ENCODE data around the gene FLOT1. TPM values are rescaled to one million over a fixed set of nuclear protein-coding genes. Genes with fewer than 3 reads are reported as not detected.
A peak's percentile ranks its signal among the peaks of the same experiment; 100 is the strongest.
"Not testable (repeated sequence)": the region's sequence is repeated elsewhere in the genome, so short reads cannot be mapped to it uniquely, and the experiment has no call there.

Gene FLOT1
- total RNA-seq, 1 donor from 2014 or later: 252 TPM

DNA sequence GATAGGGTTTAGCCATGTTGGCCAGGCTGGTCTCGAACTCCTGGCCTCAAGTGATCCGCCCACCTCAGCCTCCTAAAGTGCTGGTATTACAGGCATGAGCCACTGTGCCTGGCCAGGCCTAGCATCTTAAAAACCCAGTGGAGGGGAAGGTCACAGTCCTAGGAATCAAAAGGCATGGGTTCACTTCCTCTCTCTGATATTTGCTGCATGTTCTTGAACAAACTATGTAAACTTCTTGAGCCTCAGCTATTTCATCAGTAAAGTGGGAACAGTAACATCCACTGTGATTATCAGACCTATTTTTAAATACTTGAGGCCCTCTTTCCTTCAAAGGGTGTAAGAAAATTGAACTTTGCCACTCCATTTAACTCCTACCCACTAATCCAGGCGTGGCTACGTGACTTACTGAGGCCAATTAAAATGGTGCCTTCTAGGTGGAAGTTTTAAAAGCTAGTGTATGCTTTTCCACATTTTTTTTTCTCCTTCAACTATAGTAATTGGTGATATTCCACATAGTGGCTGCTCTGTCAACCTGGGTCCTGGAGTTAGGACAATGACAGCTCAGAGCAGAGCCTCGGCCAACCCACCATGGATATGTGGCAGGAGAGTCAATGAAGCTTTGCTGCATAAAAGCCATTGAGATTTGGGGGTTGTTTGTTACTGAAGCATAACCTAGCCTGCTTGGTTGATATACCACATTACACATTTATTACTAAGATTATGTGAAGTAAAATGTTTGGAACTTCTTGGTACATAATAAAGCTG, 34.1 kb upstream of the FLOT1 start:
- Mint-ChIP-seq H3K36me3 (ENCODE audit: low read depth) (peaks cover 12% of the 10 kb centered on the region), H3K4me1 (ENCODE audit: low read depth) (peaks cover 70% of the 10 kb centered on the region), H3K27ac (peak overlapping the region; percentile 75), H3K9me3 (peaks cover 8% of the 10 kb centered on the region), H3K4me3 (no peak overlapping the region), H3K27me3 (ENCODE audit: insufficient read depth) (no peaks in the 10 kb centered on the region)
- no peak for DNase-seq (ENCODE audit: low spot score)
- intact Hi-C loops (cut with micrococcal nuclease): no loop called here

DNA sequence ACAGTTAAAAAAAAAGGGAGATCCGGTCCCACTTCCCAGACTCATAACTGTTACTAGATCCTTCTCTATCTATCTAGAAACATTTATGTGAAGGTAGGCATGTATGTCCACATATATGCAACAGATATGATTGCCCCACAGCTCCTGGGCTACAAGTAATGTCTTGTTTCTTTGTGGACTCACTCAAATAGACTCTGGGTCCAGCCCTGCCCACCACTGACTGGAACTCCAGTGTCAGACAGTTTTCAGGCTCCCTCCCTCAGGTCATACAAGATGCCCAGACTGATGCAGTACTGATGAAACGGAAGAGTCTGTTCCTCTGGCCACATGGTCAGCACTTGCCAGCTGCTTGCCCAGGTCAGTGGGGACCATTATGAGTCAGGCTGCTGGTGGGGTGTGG, 32.6 kb upstream of the FLOT1 start:
- peaks cover 11% of the 10 kb centered on the region for H3K36me3 Mint-ChIP-seq (ENCODE audit: low read depth)
- H3K4me3 Mint-ChIP-seq: no peak overlapping the region
- peak overlapping the region; percentile 47 for H3K27ac Mint-ChIP-seq
- peaks cover 8% of the 10 kb centered on the region for H3K9me3 Mint-ChIP-seq
- intact Hi-C loops (cut with micrococcal nuclease): no loop called here
- no peak for DNase-seq (ENCODE audit: low spot score)
- H3K27me3 Mint-ChIP-seq (ENCODE audit: insufficient read depth): no peaks in the 10 kb centered on the region
- H3K4me1 Mint-ChIP-seq (ENCODE audit: low read depth): peaks cover 66% of the 10 kb centered on the region

DNA sequence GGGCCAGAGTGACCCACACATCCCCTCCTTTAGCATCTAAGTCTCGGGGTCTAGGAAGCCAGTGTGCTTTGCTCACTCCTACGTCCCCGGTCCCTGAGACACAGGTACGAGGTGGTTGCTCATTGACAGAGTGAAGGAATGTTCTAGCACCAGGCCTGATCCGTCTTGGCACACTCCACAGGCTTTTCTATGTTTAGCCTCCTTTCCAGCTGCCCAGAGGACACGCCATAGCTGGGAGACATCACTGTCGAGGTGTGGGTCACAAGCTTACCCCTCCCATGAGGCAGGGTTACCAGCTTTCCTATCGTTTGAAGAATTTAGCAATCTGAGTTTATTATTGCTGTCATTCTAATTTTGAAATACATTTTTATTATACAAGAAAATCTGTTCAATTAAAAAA, 32.2 kb upstream of the FLOT1 start:
- no peak for DNase-seq (ENCODE audit: low spot score)
- Mint-ChIP-seq H3K36me3 (ENCODE audit: low read depth) (peaks cover 11% of the 10 kb centered on the region), H3K4me1 (ENCODE audit: low read depth) (peaks cover 66% of the 10 kb centered on the region)

GRCh38 chr6:30770592-30770991, 28.1 kb upstream of the FLOT1 start:
- Mint-ChIP-seq H3K4me1 (ENCODE audit: low read depth) (peaks cover 70% of the 10 kb centered on the region), H3K4me3 (no peak overlapping the region), H3K27ac (peak overlapping the region; percentile 96), H3K27me3 (ENCODE audit: insufficient read depth) (no peaks in the 10 kb centered on the region), H3K9me3 (peaks cover 8% of the 10 kb centered on the region), H3K36me3 (ENCODE audit: low read depth) (peaks cover 10% of the 10 kb centered on the region)
- DNase-seq (ENCODE audit: low spot score): no peak
- intact Hi-C loops (cut with micrococcal nuclease): no loop called here

More for the DNA sequence above, 32.2 kb upstream of the FLOT1 start:
- no peak overlapping the region for H3K4me3 Mint-ChIP-seq
- no peak overlapping the region for H3K27ac Mint-ChIP-seq
- intact Hi-C loops (cut with micrococcal nuclease): no loop called here
- H3K27me3 Mint-ChIP-seq (ENCODE audit: insufficient read depth): no peaks in the 10 kb centered on the region
- peaks cover 8% of the 10 kb centered on the region for H3K9me3 Mint-ChIP-seq

DNA sequence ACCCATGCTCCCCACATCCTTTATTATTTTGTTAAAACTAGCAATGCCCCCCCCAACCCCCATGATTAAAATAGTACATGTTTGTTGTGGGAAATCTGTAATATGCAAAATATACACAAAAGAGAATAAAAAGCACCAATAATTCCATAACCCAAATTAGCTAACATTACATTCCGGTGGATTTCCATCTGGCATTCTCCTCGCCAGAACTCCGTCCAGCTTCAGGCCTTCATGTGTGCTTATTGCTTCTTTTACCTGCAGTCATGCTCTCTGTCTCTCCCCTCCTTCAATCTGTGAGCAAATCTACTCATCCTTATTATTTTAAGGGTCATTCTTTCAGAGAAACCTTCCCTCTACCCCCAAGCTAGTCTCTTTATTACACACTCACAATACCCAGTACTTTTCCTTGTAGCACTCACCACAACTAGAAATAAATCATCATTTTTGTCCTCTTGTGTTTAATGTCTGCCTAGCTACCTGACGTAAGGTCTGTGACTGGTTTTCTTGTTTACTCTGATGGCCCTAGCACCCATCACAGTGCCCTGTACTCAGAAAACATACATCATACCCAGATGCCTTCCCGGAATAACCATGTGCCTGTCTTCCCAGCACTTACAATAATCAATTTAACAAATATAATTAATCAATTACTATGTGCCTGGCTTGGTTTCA, 27.5 kb upstream of the FLOT1 start:
- Mint-ChIP-seq H3K27me3 (ENCODE audit: insufficient read depth) (no peaks in the 10 kb centered on the region), H3K27ac (peak overlapping the region; percentile 96), H3K4me1 (ENCODE audit: low read depth) (peaks cover 70% of the 10 kb centered on the region), H3K4me3 (peak overlapping the region; percentile 52), H3K9me3 (peaks cover 8% of the 10 kb centered on the region), H3K36me3 (ENCODE audit: low read depth) (peaks cover 10% of the 10 kb centered on the region)
- no peak for DNase-seq (ENCODE audit: low spot score)
- intact Hi-C loops (cut with micrococcal nuclease): loop anchor here (1.0 kb wide), 9 partner anchors 8 to 107 kb away; partner anchors contain the start of gene IER3

DNA sequence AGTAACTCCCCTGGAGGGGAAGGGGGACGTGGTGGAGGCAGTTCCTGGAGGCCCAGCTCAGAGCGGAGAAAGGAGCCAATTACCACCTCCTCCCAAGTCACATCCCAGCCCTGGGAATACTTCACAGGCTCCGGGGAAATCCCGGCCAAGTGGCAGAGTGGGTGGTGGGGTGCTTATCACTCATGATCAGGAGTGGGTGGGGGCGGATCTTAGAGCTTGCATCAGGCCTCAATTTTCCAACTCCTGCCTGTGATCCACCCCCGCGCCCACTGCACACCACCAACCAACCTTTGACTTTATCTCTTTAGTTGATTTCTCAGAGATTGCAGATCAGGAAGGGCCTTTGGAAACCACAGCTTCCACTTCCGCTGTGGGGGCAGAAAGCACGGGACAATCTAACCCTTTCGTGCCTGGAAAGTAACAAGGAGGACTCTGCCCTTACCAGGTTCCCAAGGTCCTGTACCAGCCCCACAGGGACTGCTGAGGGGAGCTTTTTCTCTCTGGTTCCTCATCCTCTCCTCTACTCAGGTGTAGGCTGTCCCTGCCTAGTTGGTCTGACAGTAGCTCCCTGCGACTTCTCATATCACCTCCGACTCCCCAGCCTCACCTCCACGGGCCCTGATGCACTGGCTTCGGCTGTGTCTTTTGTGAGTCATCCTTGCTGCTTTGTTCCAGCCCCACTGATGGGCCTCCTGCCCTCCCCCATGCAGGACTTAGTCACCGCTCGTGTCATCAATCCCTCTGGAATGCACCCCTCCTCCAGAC, 26.8 kb upstream of the FLOT1 start:
- Mint-ChIP-seq H3K4me3 (peak overlapping the region; percentile 52), H3K9me3 (peaks cover 8% of the 10 kb centered on the region), H3K4me1 (ENCODE audit: low read depth) (peaks cover 73% of the 10 kb centered on the region), H3K27ac (peak overlapping the region; percentile 96), H3K27me3 (ENCODE audit: insufficient read depth) (no peaks in the 10 kb centered on the region), H3K36me3 (ENCODE audit: low read depth) (peaks cover 10% of the 10 kb centered on the region)
- intact Hi-C loops (cut with micrococcal nuclease): loop anchor here (1.0 kb wide), 9 partner anchors 9 to 108 kb away; partner anchors contain the start of gene IER3
- DNase-seq (ENCODE audit: low spot score): peak; percentile 69

GRCh38 chr6:30768634-30769087, 26.2 kb upstream of the FLOT1 start:
- Mint-ChIP-seq H3K27ac (peak overlapping the region; percentile 96), H3K36me3 (ENCODE audit: low read depth) (peaks cover 8% of the 10 kb centered on the region), H3K4me3 (peak overlapping the region; percentile 52), H3K27me3 (ENCODE audit: insufficient read depth) (peaks cover 1% of the 10 kb centered on the region), H3K4me1 (ENCODE audit: low read depth) (peaks cover 73% of the 10 kb centered on the region), H3K9me3 (peaks cover 8% of the 10 kb centered on the region)
- DNase-seq (ENCODE audit: low spot score): no peak
- intact Hi-C loops (cut with micrococcal nuclease): loop anchor here (1.0 kb wide), 9 partner anchors 10 to 109 kb away; partner anchors contain the start of gene IER3

- Mint-ChIP-seq H3K27ac (peak overlapping the region; percentile 92), H3K27me3 (ENCODE audit: insufficient read depth) (peaks cover 2% of the 10 kb centered on the region), H3K4me3 (peak overlapping the region; percentile 53), H3K9me3 (peaks cover 8% of the 10 kb centered on the region), H3K4me1 (ENCODE audit: low read depth) (peaks cover 76% of the 10 kb centered on the region), H3K36me3 (ENCODE audit: low read depth) (peaks cover 8% of the 10 kb centered on the region)
- DNase-seq (ENCODE audit: low spot score): no peak
- intact Hi-C loops (cut with micrococcal nuclease): loop anchor here (1.0 kb wide), 1 partner anchor 20 kb away; no protein-coding TSS in a partner anchor
Measured at GRCh38 chr6:30767944-30768301, 25.4 kb upstream of the FLOT1 start.

DNA sequence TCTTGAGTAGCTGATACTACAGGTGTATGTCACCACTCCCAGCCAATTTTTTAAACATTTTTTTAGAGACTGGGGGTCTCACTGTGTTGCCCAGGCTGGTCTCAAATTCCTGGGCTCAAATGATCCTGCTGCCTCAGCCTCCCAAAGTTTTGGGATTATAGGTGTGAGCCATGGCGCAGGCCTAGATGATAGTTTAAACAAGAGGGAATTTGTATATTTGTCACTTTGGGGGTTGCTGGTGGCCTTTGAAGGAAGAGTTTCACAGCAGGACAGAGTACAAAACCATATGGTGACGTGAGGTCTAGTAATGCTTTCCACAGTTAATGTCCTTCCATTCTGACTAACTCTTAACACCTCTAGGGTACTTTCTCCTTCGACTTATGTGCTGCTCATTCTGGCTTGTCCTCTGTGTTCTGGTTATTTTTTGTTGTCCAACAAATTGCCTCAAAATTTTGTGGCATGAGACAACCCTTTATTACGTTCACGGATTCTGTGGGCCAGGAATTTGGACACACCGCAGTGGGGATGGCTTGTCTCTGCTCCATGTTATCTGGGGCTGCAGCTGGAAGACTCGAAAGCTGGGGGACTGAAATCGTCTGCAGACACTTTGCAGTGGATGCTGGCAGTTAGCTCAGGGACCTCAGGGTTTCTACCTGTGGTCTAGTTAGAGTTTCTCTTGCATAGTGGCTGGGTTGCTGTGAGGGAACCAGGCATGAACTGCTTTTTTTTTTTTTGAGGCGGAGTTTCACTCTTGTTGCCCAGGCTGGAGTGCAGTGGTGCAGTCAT, 24.9 kb upstream of the FLOT1 start:
- no peak for DNase-seq (ENCODE audit: low spot score)
- Mint-ChIP-seq H3K4me1 (ENCODE audit: low read depth) (peaks cover 70% of the 10 kb centered on the region), H3K4me3 (peak overlapping the region; percentile 68), H3K27ac (peak overlapping the region; percentile 92), H3K36me3 (ENCODE audit: low read depth) (peaks cover 6% of the 10 kb centered on the region), H3K9me3 (peaks cover 2% of the 10 kb centered on the region), H3K27me3 (ENCODE audit: insufficient read depth) (peaks cover 2% of the 10 kb centered on the region)
- intact Hi-C loops (cut with micrococcal nuclease): loop anchor here (1.0 kb wide), 1 partner anchor 19 kb away; no protein-coding TSS in a partner anchor

DNA sequence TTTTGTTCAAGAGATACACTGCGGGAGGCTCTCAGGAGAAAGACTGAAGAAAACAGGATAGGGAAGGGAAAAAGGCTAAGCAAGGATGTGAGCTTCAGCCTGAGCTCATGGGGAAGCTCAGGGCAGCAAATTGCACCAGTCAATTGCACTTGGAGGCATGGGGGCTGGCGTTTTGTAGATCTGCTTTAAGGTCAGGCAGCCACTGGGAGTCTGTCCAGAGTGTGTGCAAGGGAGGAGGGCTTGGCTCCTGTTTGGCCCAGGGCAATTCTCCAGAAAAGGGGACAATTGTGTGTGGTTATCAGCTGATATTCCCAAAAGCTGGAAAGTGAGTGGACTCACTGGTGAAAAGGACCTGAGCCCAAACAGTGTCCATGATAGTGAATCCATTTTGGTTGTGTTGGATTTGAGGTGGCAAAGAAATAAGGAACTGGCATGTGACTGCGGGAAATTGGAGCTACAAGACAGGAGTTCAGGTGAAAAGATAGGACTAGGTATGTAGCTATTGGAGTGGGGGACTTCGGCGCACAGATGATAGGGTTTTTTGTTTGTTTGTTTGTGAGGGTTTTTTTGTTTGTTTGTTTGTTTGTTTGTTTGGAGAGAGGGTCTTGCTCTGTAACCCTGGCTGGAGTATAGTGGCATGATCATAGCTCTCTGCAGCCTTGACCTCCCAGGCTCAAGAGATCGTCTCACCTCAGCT, 24.1 kb upstream of the FLOT1 start:
- H3K27ac Mint-ChIP-seq: peak overlapping the region; percentile 92
- peaks cover 4% of the 10 kb centered on the region for H3K36me3 Mint-ChIP-seq (ENCODE audit: low read depth)
- no peak for DNase-seq (ENCODE audit: low spot score)
- H3K27me3 Mint-ChIP-seq (ENCODE audit: insufficient read depth): peaks cover 2% of the 10 kb centered on the region
- peaks cover 66% of the 10 kb centered on the region for H3K4me1 Mint-ChIP-seq (ENCODE audit: low read depth)
- no peaks in the 10 kb centered on the region for H3K9me3 Mint-ChIP-seq
- peak overlapping the region; percentile 68 for H3K4me3 Mint-ChIP-seq
- intact Hi-C loops (cut with micrococcal nuclease): loop anchor here (1.0 kb wide), 1 partner anchor 18 kb away; no protein-coding TSS in a partner anchor

- H3K36me3 Mint-ChIP-seq (ENCODE audit: low read depth); H3K27me3 Mint-ChIP-seq (ENCODE audit: insufficient read depth); DNase-seq (ENCODE audit: low spot score); H3K9me3 Mint-ChIP-seq; H3K4me3 Mint-ChIP-seq; intact Hi-C loops (cut with micrococcal nuclease): not testable (repeated sequence)
- peak overlapping the region; percentile 18 for H3K27ac Mint-ChIP-seq
- peaks cover 59% of the 10 kb centered on the region for H3K4me1 Mint-ChIP-seq (ENCODE audit: low read depth)
Measured at GRCh38 chr6:30765495-30765894, 23.0 kb upstream of the FLOT1 start.
